ENCODE data around the gene MAT2A.
"Not testable (repeated sequence)": the region's sequence is repeated elsewhere in the genome, so short reads cannot be mapped to it uniquely, and the experiment has no call there.

MAT2A gene

GRCh38 chr2:85524336-85524908 is 14.5 kb upstream of the MAT2A start:
- DNase-seq = no peak

- no peak for DNase-seq
These were observed 13.9 kb upstream of the MAT2A start for GRCh38 chr2:85525029-85525428.

- DNase-seq = no peak
These were observed 13.4 kb upstream of the MAT2A start for GRCh38 chr2:85525567-85525966.

GRCh38 chr2:85527787-85528186 is 11.2 kb upstream of the MAT2A start:
- no peak for DNase-seq

- no peak for DNase-seq
These were observed 10.6 kb upstream of the MAT2A start for GRCh38 chr2:85528355-85528754.

GRCh38 chr2:85529809-85530208 is 9.2 kb upstream of the MAT2A start:
- no peak for DNase-seq

GRCh38 chr2:85531589-85531988 is 7.4 kb upstream of the MAT2A start:
- DNase-seq = no peak

- DNase-seq = no peak
These were observed 4.9 kb upstream of the MAT2A start for GRCh38 chr2:85534099-85534498.

GRCh38 chr2:85534881-85535280 is 4.1 kb upstream of the MAT2A start:
- DNase-seq = no peak

- DNase-seq = no peak
These were observed 2.5 kb upstream of the MAT2A start for GRCh38 chr2:85536479-85536878.

- peak; percentile 65 for DNase-seq
These were observed 1.1 kb upstream of the MAT2A start for GRCh38 chr2:85537600-85538506.

- DNase-seq = no peak
These were observed 579 bp downstream of the MAT2A start for GRCh38 chr2:85539361-85540132.

- DNase-seq = no peak
These were observed 1.2 kb downstream of the MAT2A start for GRCh38 chr2:85540133-85540648.

GRCh38 chr2:85541262-85541661 is 2.3 kb downstream of the MAT2A start:
- no peak for DNase-seq

- DNase-seq = no peak
These were observed 2.9 kb downstream of the MAT2A start for GRCh38 chr2:85541753-85542457.

GRCh38 chr2:85542777-85543176 is 3.8 kb downstream of the MAT2A start:
- DNase-seq = no peak

- not testable (repeated sequence) for DNase-seq
These were observed 5.3 kb downstream of the MAT2A start for GRCh38 chr2:85544254-85544691.

GRCh38 chr2:85544915-85545779 is 6.2 kb downstream of the MAT2A start:
- not testable (repeated sequence) for DNase-seq

GRCh38 chr2:85545780-85546240 is 6.8 kb downstream of the MAT2A start:
- no peak for DNase-seq

GRCh38 chr2:85547089-85547858 is 8.3 kb downstream of the MAT2A start:
- no peak for DNase-seq
